HCT116 (cell line): ENCODE results near the gene VDAC1. TPM values are rescaled to one million over a fixed set of nuclear protein-coding genes. Genes with fewer than 3 reads are reported as not detected.

ENCODE experiments used
- ATAC-seq: fragments of 200-7000 bp; cut with Tn5 transposase; 2 replicates; pipeline ENCODE4 v1.9.1; 2020; ENCODE audit warnings: mild to moderate bottlenecking, moderate library complexity
- BruUV-seq: library from RNA; stranded (reverse); fragments of 400-500 nt; replicated peaks from 2 replicates; lab custom pipeline; 2021; lab: Mats Ljungman, UMichigan
- CTCF ChIA-PET: fragments of 300-600 bp; sonication (Branson Sonifier 250); formaldehyde crosslinking; loops from one replicate; lab custom pipeline; 2021; ENCODE audit warnings: antibody characterized with exemption; lab: Charles Lee
- POLR2A ChIA-PET: fragments of 300-600, 350-600 bp; sonication (Branson Sonifier 250); formaldehyde crosslinking; loops from one replicate; lab custom pipeline; 2021; ENCODE audit warnings: antibody characterized with exemption; lab: Charles Lee
- RAD21 ChIA-PET, 2 experiments: fragments of 300-600 bp; sonication (Branson Sonifier 250); formaldehyde crosslinking; loops; one replicate each; lab custom pipeline; 2023; ENCODE audit warnings: low total read pairs in 2 of 2; ENCODE audit not compliant: uncharacterized antibody in 2 of 2, unreplicated experiment in 2 of 2, low non-redundant PET in 1 of 2; lab: Charles Lee
- DNase-seq: peaks from one replicate; pipeline ENCODE4 v3.0.0-alpha.2; 2010; ENCODE audit warnings: low read depth, low spot score
- H2AFZ ChIP-seq: fragments of 200-600 bp; shearing (Covaris generic), sonication (generic); 2 replicates; pipeline ENCODE4 v1.6.1; 2017; ENCODE audit warnings: low read depth, mixed run types, mixed read lengths, antibody characterized with exemption, low read length; ENCODE audit not compliant: poor library complexity, severe bottlenecking
- H3K27ac ChIP-seq: 2 replicates; pipeline ENCODE4 v1.5.1; 2012; ENCODE audit warnings: low read depth, low read length
- H3K27me3 ChIP-seq: fragments of 200-600 bp; sonication (generic); 2 replicates; pipeline ENCODE4 v1.6.1; 2016; ENCODE audit warnings: mixed run types, low read length, mixed read lengths; ENCODE audit not compliant: insufficient read depth
- H3K36me3 ChIP-seq, 2 experiments: fragments of 200-500 bp in 1 of 2; fragments of 200-600 bp in 1 of 2; sonication (Bioruptor generic) in 1 of 2; sonication (generic) in 1 of 2; 2 replicates each; pipeline versions ENCODE4 v1.5.1 to v1.6.1; 2014 to 2016; ENCODE audit warnings: low read length in 2 of 2, inconsistent platforms in 1 of 2, mixed read lengths in 1 of 2, mixed run types in 1 of 2; ENCODE audit not compliant: insufficient read depth in 2 of 2, control insufficient read depth in 1 of 2
- H3K4me1 ChIP-seq, 2 experiments: fragments of 200-600 bp in 1 of 2; sonication (generic) in 1 of 2; 2 replicates each; pipeline versions ENCODE4 v1.5.1 to v1.6.1; 2012 to 2017; ENCODE audit warnings: low read length in 2 of 2, inconsistent platforms in 1 of 2, mild to moderate bottlenecking in 1 of 2, mixed read lengths in 1 of 2, mixed run types in 1 of 2, moderate library complexity in 1 of 2; ENCODE audit not compliant: insufficient read depth in 2 of 2, control insufficient read depth in 1 of 2
- H3K4me2 ChIP-seq: fragments of 200-600 bp; sonication (generic); 2 replicates; pipeline ENCODE4 v1.6.1; 2017; ENCODE audit warnings: mixed run types, low read length, mixed read lengths
- H3K4me3 ChIP-seq, 2 experiments: fragments of 200-600 bp in 1 of 2; sonication (generic) in 1 of 2; replicated peaks in 1 of 2; 2 replicates each; pipeline ENCODE4 v1.5.1; 2011 to 2016; ENCODE audit warnings: low read length in 2 of 2, control low read depth in 1 of 2, low read depth in 1 of 2, mild to moderate bottlenecking in 1 of 2, mixed read lengths in 1 of 2, mixed run types in 1 of 2
- H3K79me2 ChIP-seq: fragments of 200-600 bp; sonication (generic); 2 replicates; pipeline ENCODE4 v1.6.1; 2017; ENCODE audit warnings: mild to moderate bottlenecking, mixed run types, low read length, moderate library complexity, mixed read lengths; ENCODE audit not compliant: insufficient read depth
- H3K9ac ChIP-seq: fragments of 200-600 bp; sonication (generic); 2 replicates; pipeline ENCODE4 v1.6.1; 2016; ENCODE audit warnings: low read length, mixed read lengths
- H3K9me2 ChIP-seq: fragments of 200-600 bp; sonication (generic), shearing (Covaris generic); 2 replicates; pipeline ENCODE4 v1.6.1; 2017; ENCODE audit warnings: mixed run types, mild to moderate bottlenecking, moderate library complexity; ENCODE audit not compliant: insufficient read depth
- H3K9me3 ChIP-seq, 2 experiments: fragments of 200-500 bp in 1 of 2; fragments of 200-600 bp in 1 of 2; sonication (Bioruptor generic) in 1 of 2; sonication (generic) in 1 of 2; 2 replicates each; pipeline ENCODE4 v1.6.1; 2014 to 2017; ENCODE audit warnings: low read length in 2 of 2, mixed read lengths in 2 of 2, inconsistent platforms in 1 of 2, low read depth in 1 of 2, mild to moderate bottlenecking in 1 of 2, mixed run types in 1 of 2, moderate library complexity in 1 of 2; ENCODE audit not compliant: control insufficient read depth in 1 of 2, insufficient read depth in 1 of 2
- H4K20me1 ChIP-seq: fragments of 200-600 bp; sonication (generic), shearing (Covaris generic); 2 replicates; pipeline ENCODE4 v1.6.1; 2017; ENCODE audit warnings: mixed run types, mild to moderate bottlenecking, moderate library complexity; ENCODE audit not compliant: insufficient read depth
- ATF3 ChIP-seq: IDR thresholded peaks from 2 replicates; pipeline ENCODE4 v1.6.1; 2012
- CEBPB ChIP-seq: IDR thresholded peaks from 2 replicates; pipeline ENCODE4 v1.6.1; 2012; ENCODE audit warnings: low read depth
- CTCF ChIP-seq, 3 experiments: fragments of 200-600 bp in 1 of 3; sonication (generic) in 1 of 3; IDR thresholded peaks in 2 of 3; conservative IDR thresholded peaks in 1 of 3; 2 replicates each; pipeline ENCODE4 v1.5.1; 2012 to 2017; ENCODE audit warnings: low read depth in 2 of 3, low read length in 2 of 3, antibody characterized with exemption in 1 of 3, borderline replicate concordance in 1 of 3, control low read depth in 1 of 3, mild to moderate bottlenecking in 1 of 3, mixed read lengths in 1 of 3, mixed run types in 1 of 3, moderate library complexity in 1 of 3; ENCODE audit not compliant: insufficient read depth in 1 of 3
- EGR1 ChIP-seq: IDR thresholded peaks from 2 replicates; pipeline ENCODE4 v1.6.1; 2012; ENCODE audit warnings: low read depth
- ELF1 ChIP-seq: IDR thresholded peaks from 2 replicates; pipeline ENCODE4 v1.6.1; 2012; ENCODE audit warnings: low read depth, borderline replicate concordance
- EZH2 ChIP-seq: fragments of 200-600 bp; sonication (generic); IDR thresholded peaks from 2 replicates; pipeline ENCODE4 v1.6.1; 2017; ENCODE audit warnings: antibody characterized with exemption, mixed run types
- EZH2phosphoT487 ChIP-seq: fragments of 200-600 bp; IDR thresholded peaks from 2 replicates; pipeline ENCODE4 v1.6.1; 2018; ENCODE audit warnings: antibody characterized with exemption, borderline replicate concordance
- FOSL1 ChIP-seq: IDR thresholded peaks from 2 replicates; pipeline ENCODE4 v1.6.1; 2012; ENCODE audit warnings: low read depth
- JUND ChIP-seq: IDR thresholded peaks from 2 replicates; pipeline ENCODE4 v1.6.1; 2012
- POLR2A ChIP-seq: IDR thresholded peaks from 2 replicates; pipeline ENCODE4 v1.7.0; 2011; ENCODE audit warnings: borderline replicate concordance; ENCODE audit not compliant: insufficient read depth, insufficient read length; ENCODE audit errors: extremely low read depth
- POLR2AphosphoS5 ChIP-seq: IDR thresholded peaks from 2 replicates; pipeline ENCODE4 v1.6.1; 2011; ENCODE audit warnings: mild to moderate bottlenecking, low read depth, low read length, moderate library complexity
- RAD21 ChIP-seq: IDR thresholded peaks from 2 replicates; pipeline ENCODE4 v1.6.1; 2012; ENCODE audit warnings: low read depth, mild to moderate bottlenecking
- REST ChIP-seq: IDR thresholded peaks from 2 replicates; pipeline ENCODE4 v1.6.1; 2012; ENCODE audit warnings: low read depth
- SP1 ChIP-seq: IDR thresholded peaks from 2 replicates; pipeline ENCODE4 v1.6.1; 2012; ENCODE audit warnings: low read depth
- SRF ChIP-seq: IDR thresholded peaks from 2 replicates; pipeline ENCODE4 v1.6.1; 2012; ENCODE audit warnings: low read depth
- TCF7L2 ChIP-seq: IDR thresholded peaks from 2 replicates; pipeline ENCODE4 v1.7.0; 2011; ENCODE audit warnings: borderline replicate concordance, inconsistent platforms; ENCODE audit not compliant: insufficient read depth, insufficient read length; ENCODE audit errors: extremely low read depth
- YY1 ChIP-seq: IDR thresholded peaks from 2 replicates; pipeline ENCODE4 v1.6.1; 2011; ENCODE audit warnings: low read length, low read depth, moderate library complexity, mild to moderate bottlenecking; ENCODE audit not compliant: insufficient replicate concordance; ENCODE audit errors: extremely low read depth
- ZBTB33 ChIP-seq: IDR thresholded peaks from 2 replicates; pipeline ENCODE4 v1.6.1; 2011; ENCODE audit warnings: mild to moderate bottlenecking, low read length, moderate library complexity; ENCODE audit not compliant: insufficient replicate concordance; ENCODE audit errors: extremely low read depth
- ZFX ChIP-seq: fragments of 450-650 bp; IDR thresholded peaks from 2 replicates; pipeline ENCODE4 v1.6.1; 2017
- ZNF274 ChIP-seq: fragments of 200-500 bp; sonication (Bioruptor generic); IDR thresholded peaks from 2 replicates; pipeline ENCODE4 v1.6.1; 2014; ENCODE audit warnings: mild to moderate bottlenecking, low read depth, low read length, inconsistent platforms
- intact Hi-C: fragments of 100-400 bp; cut with micrococcal nuclease; formaldehyde crosslinking; loops from 2 replicates; pipeline ENCODE4 v1.10.0; 2022
- total RNA-seq: library from RNA; stranded (reverse); gene quantifications from one replicate; pipeline ENCODE4 v1.2.1, GENCODE V29; 2021; ENCODE audit not compliant: unreplicated experiment

Gene VDAC1
- total RNA-seq, 1 experiment from 2014 or later, result 269 TPM

GRCh38 chr5:133926489-133927299 lies 78.1 kb downstream of the VDAC1 start:
- no peak for TF ChIP-seq EGR1
- TF ChIP-seq TCF7L2, result no peak
- TF ChIP-seq YY1, result no peak
- no peak for TF ChIP-seq POLR2AphosphoS5
- no peak for TF ChIP-seq EZH2phosphoT487
- TF ChIP-seq JUND, result no peak
- no peak for TF ChIP-seq ZFX
- no peak for TF ChIP-seq EZH2
- no peak for TF ChIP-seq SP1
- TF ChIP-seq SRF, result no peak
- TF ChIP-seq ATF3, result no peak
- TF ChIP-seq ELF1, result no peak
- no peak for TF ChIP-seq FOSL1
- TF ChIP-seq ZBTB33, result no peak
- no peak for TF ChIP-seq RAD21
- TF ChIP-seq POLR2A, result no peak
- no peak for TF ChIP-seq REST
- no peak for TF ChIP-seq CEBPB
- TF ChIP-seq CTCF (IDR thresholded peaks at IDR 0.05 in 2 of 3, conservative IDR thresholded peaks at IDR 0.05 in 1 of 3; ENCODE audit: borderline replicate concordance in 1 of 3, insufficient read depth in 1 of 3, low read depth in 2 of 3, low read length in 2 of 3), result no peak
- TF ChIP-seq ZNF274, result no peak
- Histone ChIP-seq H3K27me3 (peaks cover 13% of the 10 kb centered on the region), H4K20me1 (no peaks in the 10 kb centered on the region), H3K4me3 (no peak overlapping the region), H3K4me2 (no peak overlapping the region), H3K36me3 (no peaks in the 10 kb centered on the region), H3K79me2 (no peaks in the 10 kb centered on the region), H3K9ac (no peak overlapping the region), H2AFZ (no peak overlapping the region), H3K4me1 (no peaks in the 10 kb centered on the region), H3K9me2 (no peaks in the 10 kb centered on the region), H3K27ac (no peak overlapping the region), H3K9me3 (no peaks in the 10 kb centered on the region)
- RAD21 ChIA-PET, result no interaction called here
- CTCF ChIA-PET, result no interaction called here
- POLR2A ChIA-PET, result no interaction called here
- intact Hi-C loops, result no loop called here
- BruUV-seq, result no TSS peak
- ATAC-seq (no peak), DNase-seq (no peak)
